HepG2 (cell line): ENCODE data around the gene MRPS21. TPM values are rescaled to one million over a fixed set of nuclear protein-coding genes. Genes with fewer than 3 reads are reported as not detected.

ENCODE experiments used
- ATAC-seq: fragments of 200-7000 bp; cut with Tn5 transposase; 3 replicates; pipeline ENCODE4 v1.9.1; 2020; ENCODE audit warnings: mild to moderate bottlenecking, moderate library complexity
- BruUV-seq: library from RNA; stranded (reverse); fragments of 400-500 nt; replicated peaks from 2 replicates; lab custom pipeline; 2021; lab: Mats Ljungman, UMichigan
- CTCF ChIA-PET: fragments of 300-600 bp; formaldehyde crosslinking; extraction: SDS; loops from one replicate; lab custom pipeline; 2021; ENCODE audit warnings: low total read pairs, inconsistent platforms, low intra/inter-chr PET ratio; lab: Yijun Ruan, JAX
- POLR2A ChIA-PET: fragments of 350-600 bp; sonication (Branson Sonifier 250); formaldehyde crosslinking; loops from one replicate; lab custom pipeline; 2020; ENCODE audit warnings: antibody characterized with exemption, inconsistent platforms; lab: Yijun Ruan, JAX
- DNase-seq: peaks from one replicate; pipeline ENCODE4 v3.0.0-alpha.2; 2015; ENCODE audit warnings: low spot score
- FAIRE-seq: peaks from 3 replicates; lab custom pipeline; 2011; peaks lifted over from hg19 to GRCh38; lab: Jason Lieb, UNC
- H2AFZ ChIP-seq: one replicate; pipeline ENCODE4 v1.6.1; 2011; ENCODE audit warnings: low read length, inconsistent platforms
- H3K27ac ChIP-seq: fragments of 300-600 bp; 3 replicates; pipeline ENCODE4 v1.8.0; 2011; ENCODE audit warnings: mixed run types, mild to moderate bottlenecking, mixed read lengths, low read length, inconsistent platforms; ENCODE audit not compliant: insufficient read depth; ENCODE audit errors: extremely low read length
- H3K27me3 ChIP-seq, 2 experiments: fragments of 200-600 bp in 1 of 2; 2 replicates in 1 of 2; 3 replicates in 1 of 2; pipeline versions ENCODE4 v1.6.0 to v1.8.0; 2011; ENCODE audit warnings: low read length in 2 of 2, mild to moderate bottlenecking in 2 of 2, moderate library complexity in 2 of 2, inconsistent platforms in 1 of 2; ENCODE audit not compliant: insufficient read depth in 2 of 2, control insufficient read depth in 1 of 2
- H3K36me3 ChIP-seq, 2 experiments: fragments of 200-600 bp in 1 of 2; replicated peaks in 1 of 2; 2 replicates in 1 of 2; 3 replicates in 1 of 2; pipeline versions ENCODE4 v1.5.1 to v1.8.0; 2011; ENCODE audit warnings: low read length in 2 of 2, inconsistent platforms in 1 of 2; ENCODE audit not compliant: insufficient read depth in 2 of 2, control insufficient read depth in 1 of 2
- H3K4me1 ChIP-seq: 2 replicates; pipeline ENCODE4 v1.5.1; 2012; ENCODE audit warnings: low read length, inconsistent platforms; ENCODE audit not compliant: insufficient read depth
- H3K4me2 ChIP-seq: 2 replicates; pipeline ENCODE4 v1.6.0; 2011; ENCODE audit warnings: low read depth, low read length, inconsistent platforms
- H3K4me3 ChIP-seq, 3 experiments: fragments of 200-600 bp in 1 of 3; sonication (generic), shearing (Covaris generic) in 1 of 3; replicated peaks in 1 of 3; 2 replicates each; pipeline ENCODE4 v1.5.1; 2011 to 2016; ENCODE audit warnings: low read length in 3 of 3, inconsistent platforms in 2 of 3, low read depth in 2 of 3, mild to moderate bottlenecking in 2 of 3, control low read depth in 1 of 3, mixed read lengths in 1 of 3; ENCODE audit not compliant: insufficient read depth in 1 of 3
- H3K79me2 ChIP-seq: one replicate; pipeline ENCODE4 v1.6.1; 2011; ENCODE audit warnings: low read length, inconsistent platforms; ENCODE audit not compliant: insufficient read depth
- H3K9ac ChIP-seq: 2 replicates; pipeline ENCODE4 v1.6.0; 2011; ENCODE audit warnings: mild to moderate bottlenecking, low read depth, low read length, inconsistent platforms; ENCODE audit not compliant: insufficient read depth
- H3K9me3 ChIP-seq: 2 replicates; pipeline ENCODE4 v1.5.1; 2012; ENCODE audit warnings: mild to moderate bottlenecking, low read length
- H4K20me1 ChIP-seq: 2 replicates; pipeline ENCODE4 v1.6.0; 2011; ENCODE audit warnings: inconsistent platforms, mild to moderate bottlenecking, low read length, moderate library complexity; ENCODE audit not compliant: insufficient read depth
- HMG20B ChIP-seq: conservative IDR thresholded peaks from 2 replicates; pipeline ENCODE4 v1.6.1; 2016; ENCODE audit warnings: missing genetic modification reagents, missing compliant biosample characterization
- IRX3 ChIP-seq: sonication (generic); formaldehyde crosslinking; IDR thresholded peaks from 2 replicates; pipeline ENCODE4 v1.8.1; 2023; ENCODE audit warnings: mild to moderate bottlenecking, low read depth, missing genetic modification reagents, borderline replicate concordance
- MED8 ChIP-seq: sonication (generic); formaldehyde crosslinking; IDR thresholded peaks from 2 replicates; pipeline ENCODE4 v1.8.1; 2023; ENCODE audit warnings: mild to moderate bottlenecking, missing genetic modification reagents; ENCODE audit not compliant: insufficient replicate concordance
- SMARCE1 ChIP-seq: fragments of 450-650 bp; IDR thresholded peaks from 2 replicates; pipeline ENCODE4 v1.6.1; 2017; ENCODE audit warnings: borderline replicate concordance
- ZEB1 ChIP-seq: IDR thresholded peaks from 2 replicates; pipeline ENCODE4 v1.6.1; 2012; ENCODE audit warnings: mild to moderate bottlenecking, low read depth, inconsistent platforms; ENCODE audit not compliant: insufficient replicate concordance
- ZNF20 ChIP-seq: sonication (generic); formaldehyde crosslinking; IDR thresholded peaks from 2 replicates; pipeline ENCODE4 v1.4.0; 2020; ENCODE audit warnings: mild to moderate bottlenecking, moderate library complexity, missing genetic modification reagents
- ZNF431 ChIP-seq: sonication (generic); formaldehyde crosslinking; IDR thresholded peaks from 2 replicates; pipeline ENCODE4 v1.9.0; 2022; ENCODE audit warnings: missing genetic modification reagents, low read depth, mild to moderate bottlenecking, borderline replicate concordance
- WGBS: methylation state at CpG from one replicate; pipeline ENCODE4 v1.1.6; 2017; ENCODE audit warnings: low lambda C conversion rate; 5-methylcytosine and 5-hydroxymethylcytosine counted together
- in situ Hi-C: cut with HindIII; loops from 2 replicates; pipeline ENCODE4 v1.10.0; 2017; ENCODE audit warnings: low pct_unique_long_range_greater_than_20kb; ENCODE audit not compliant: extremely low pct_ligation_motif_present
- intact Hi-C: fragments of 100-400 bp; cut with micrococcal nuclease; formaldehyde crosslinking; loops from one replicate; pipeline ENCODE4 v1.10.0; 2022; ENCODE audit not compliant: unreplicated experiment
- polyA plus RNA-seq, 8 experiments: library from polyadenylated mRNA; depleted of rRNA in 3 of 8; stranded (reverse) in 7 of 8; unstranded in 1 of 8; fragments of >200 nt; fragmentation: Illumina TruSeq in 4 of 8; extraction: Trizol in 4 of 8; gene quantifications; 2 replicates each; pipeline versions ENCODE4 v1.2.1 to v1.2.3, GENCODE V29; 2011 to 2016; ENCODE audit warnings: low read depth in 4 of 8, missing spikeins in 1 of 8, mixed read lengths in 1 of 8; ENCODE audit not compliant: insufficient read depth in 1 of 8
- total RNA-seq, 5 experiments: library from RNA; depleted of rRNA; stranded (reverse); fragments of >200 nt; fragmentation: Illumina TruSeq; extraction: Trizol; gene quantifications; 2 replicates each; pipeline ENCODE4 v1.2.3, GENCODE V29; 2016; ENCODE audit warnings: low read depth in 1 of 5
- TF ChIP-seq, protein P1 (sequence below): sonication (generic); formaldehyde crosslinking; IDR thresholded peaks from 2 replicates; pipeline ENCODE4 v1.4.0; 2020; ENCODE audit warnings: missing genetic modification reagents, borderline replicate concordance
- TF ChIP-seq, protein P2 (sequence below): sonication (generic); formaldehyde crosslinking; IDR thresholded peaks from 2 replicates; pipeline ENCODE4 v1.4.0; 2020; ENCODE audit warnings: missing genetic modification reagents

Gene MRPS21
- total and polyA plus RNA-seq, 2 of the 13 experiments (the other 11 are each of a cell fraction or from before 2014, with no cell fraction given), result 59.4 to 64.2 TPM

DNA sequence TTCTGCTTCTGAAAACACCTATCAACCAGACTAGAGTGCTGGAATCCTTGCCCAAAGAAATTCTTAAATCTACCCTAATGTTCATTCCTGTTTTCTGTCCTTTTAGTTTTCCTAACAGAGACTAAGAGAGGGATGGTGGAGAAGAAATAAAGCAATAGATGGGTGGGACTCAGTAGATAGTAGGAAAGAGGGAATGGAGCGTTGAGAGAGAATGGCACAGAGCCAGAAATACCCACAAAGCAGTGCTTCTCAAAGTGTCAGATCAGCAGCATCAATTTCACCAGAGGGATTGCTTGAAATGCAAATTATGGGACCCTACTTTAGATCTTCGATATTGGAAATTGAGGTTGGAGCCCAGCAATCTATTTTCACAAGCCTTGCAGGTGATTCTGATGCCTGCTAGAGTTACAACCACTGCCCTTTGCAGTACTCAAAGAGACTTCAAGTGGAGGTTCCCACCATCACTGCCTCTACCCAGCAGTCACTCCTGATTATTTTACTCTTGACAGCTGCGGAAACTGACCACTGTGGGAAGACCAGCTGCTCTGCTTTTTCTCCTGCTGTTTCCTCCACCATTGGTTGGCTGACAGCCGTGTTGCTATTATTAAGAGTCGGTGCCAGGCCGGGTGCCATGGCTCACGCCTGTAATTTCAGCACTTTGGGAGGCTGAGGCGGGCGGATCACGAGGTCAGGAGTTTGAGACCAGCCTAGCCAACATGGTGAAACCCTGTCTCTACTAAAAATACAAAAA is 16.3 kb downstream of the MRPS21 start (continued):
- no peak for TF ChIP-seq SMARCE1

DNA sequence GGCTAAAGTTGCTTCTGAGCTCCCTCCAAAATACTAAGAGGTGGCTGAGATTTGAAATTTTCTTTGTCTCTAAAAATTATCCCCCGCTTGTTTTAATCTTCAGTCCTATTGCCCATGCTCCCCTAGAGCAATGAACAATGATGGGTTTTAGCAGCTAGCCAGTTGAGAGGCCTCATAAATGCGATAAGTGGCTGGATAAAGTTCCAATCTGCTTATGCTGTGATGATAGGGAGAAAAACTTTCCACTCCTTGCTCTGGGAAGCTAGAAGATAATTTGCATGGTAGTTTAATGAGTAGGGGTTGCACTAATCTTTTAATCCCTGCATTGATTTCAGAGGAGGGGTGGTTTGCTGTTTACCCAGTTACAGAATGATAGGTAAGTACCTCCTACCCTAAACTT is 18.1 kb downstream of the MRPS21 start:
- 83% methylated on average over 2 of the region's 2 CpGs for WGBS
- BruUV-seq, result no TSS peak
- no peak for FAIRE-seq

More for the DNA sequence above, 18.1 kb downstream of the MRPS21 start:
- H3K4me3 ChIP-seq, result no peak overlapping the region
- ChIA-PET POLR2A (interaction anchor here (1.3 kb wide), 1 partner anchor 10 kb away, joined by 5 read pairs; the partner anchor contains the start of gene PRPF3), CTCF (no interaction called here)
- no peak overlapping the region for H3K4me2 ChIP-seq
- no peaks in the 10 kb centered on the region for H3K27me3 ChIP-seq
- no peak for DNase-seq
- no peak; the same call in 2 of the 3 replicates for ATAC-seq
- TF ChIP-seq MED8 (CRISPR knock-in tag), result no peak
- TF ChIP-seq HMG20B, result no peak
- TF ChIP-seq, protein P1, sequence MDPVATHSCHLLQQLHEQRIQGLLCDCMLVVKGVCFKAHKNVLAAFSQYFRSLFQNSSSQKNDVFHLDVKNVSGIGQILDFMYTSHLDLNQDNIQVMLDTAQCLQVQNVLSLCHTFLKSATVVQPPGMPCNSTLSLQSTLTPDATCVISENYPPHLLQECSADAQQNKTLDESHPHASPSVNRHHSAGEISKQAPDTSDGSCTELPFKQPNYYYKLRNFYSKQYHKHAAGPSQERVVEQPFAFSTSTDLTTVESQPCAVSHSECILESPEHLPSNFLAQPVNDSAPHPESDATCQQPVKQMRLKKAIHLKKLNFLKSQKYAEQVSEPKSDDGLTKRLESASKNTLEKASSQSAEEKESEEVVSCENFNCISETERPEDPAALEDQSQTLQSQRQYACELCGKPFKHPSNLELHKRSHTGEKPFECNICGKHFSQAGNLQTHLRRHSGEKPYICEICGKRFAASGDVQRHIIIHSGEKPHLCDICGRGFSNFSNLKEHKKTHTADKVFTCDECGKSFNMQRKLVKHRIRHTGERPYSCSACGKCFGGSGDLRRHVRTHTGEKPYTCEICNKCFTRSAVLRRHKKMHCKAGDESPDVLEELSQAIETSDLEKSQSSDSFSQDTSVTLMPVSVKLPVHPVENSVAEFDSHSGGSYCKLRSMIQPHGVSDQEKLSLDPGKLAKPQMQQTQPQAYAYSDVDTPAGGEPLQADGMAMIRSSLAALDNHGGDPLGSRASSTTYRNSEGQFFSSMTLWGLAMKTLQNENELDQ (CRISPR knock-in tag), result no peak
- TF ChIP-seq IRX3 (CRISPR knock-in tag), result no peak
- no peak for TF ChIP-seq ZNF20 (CRISPR knock-in tag)
- no peak for TF ChIP-seq ZEB1
- no peak for TF ChIP-seq ZNF431 (CRISPR knock-in tag)
- TF ChIP-seq, protein P2, sequence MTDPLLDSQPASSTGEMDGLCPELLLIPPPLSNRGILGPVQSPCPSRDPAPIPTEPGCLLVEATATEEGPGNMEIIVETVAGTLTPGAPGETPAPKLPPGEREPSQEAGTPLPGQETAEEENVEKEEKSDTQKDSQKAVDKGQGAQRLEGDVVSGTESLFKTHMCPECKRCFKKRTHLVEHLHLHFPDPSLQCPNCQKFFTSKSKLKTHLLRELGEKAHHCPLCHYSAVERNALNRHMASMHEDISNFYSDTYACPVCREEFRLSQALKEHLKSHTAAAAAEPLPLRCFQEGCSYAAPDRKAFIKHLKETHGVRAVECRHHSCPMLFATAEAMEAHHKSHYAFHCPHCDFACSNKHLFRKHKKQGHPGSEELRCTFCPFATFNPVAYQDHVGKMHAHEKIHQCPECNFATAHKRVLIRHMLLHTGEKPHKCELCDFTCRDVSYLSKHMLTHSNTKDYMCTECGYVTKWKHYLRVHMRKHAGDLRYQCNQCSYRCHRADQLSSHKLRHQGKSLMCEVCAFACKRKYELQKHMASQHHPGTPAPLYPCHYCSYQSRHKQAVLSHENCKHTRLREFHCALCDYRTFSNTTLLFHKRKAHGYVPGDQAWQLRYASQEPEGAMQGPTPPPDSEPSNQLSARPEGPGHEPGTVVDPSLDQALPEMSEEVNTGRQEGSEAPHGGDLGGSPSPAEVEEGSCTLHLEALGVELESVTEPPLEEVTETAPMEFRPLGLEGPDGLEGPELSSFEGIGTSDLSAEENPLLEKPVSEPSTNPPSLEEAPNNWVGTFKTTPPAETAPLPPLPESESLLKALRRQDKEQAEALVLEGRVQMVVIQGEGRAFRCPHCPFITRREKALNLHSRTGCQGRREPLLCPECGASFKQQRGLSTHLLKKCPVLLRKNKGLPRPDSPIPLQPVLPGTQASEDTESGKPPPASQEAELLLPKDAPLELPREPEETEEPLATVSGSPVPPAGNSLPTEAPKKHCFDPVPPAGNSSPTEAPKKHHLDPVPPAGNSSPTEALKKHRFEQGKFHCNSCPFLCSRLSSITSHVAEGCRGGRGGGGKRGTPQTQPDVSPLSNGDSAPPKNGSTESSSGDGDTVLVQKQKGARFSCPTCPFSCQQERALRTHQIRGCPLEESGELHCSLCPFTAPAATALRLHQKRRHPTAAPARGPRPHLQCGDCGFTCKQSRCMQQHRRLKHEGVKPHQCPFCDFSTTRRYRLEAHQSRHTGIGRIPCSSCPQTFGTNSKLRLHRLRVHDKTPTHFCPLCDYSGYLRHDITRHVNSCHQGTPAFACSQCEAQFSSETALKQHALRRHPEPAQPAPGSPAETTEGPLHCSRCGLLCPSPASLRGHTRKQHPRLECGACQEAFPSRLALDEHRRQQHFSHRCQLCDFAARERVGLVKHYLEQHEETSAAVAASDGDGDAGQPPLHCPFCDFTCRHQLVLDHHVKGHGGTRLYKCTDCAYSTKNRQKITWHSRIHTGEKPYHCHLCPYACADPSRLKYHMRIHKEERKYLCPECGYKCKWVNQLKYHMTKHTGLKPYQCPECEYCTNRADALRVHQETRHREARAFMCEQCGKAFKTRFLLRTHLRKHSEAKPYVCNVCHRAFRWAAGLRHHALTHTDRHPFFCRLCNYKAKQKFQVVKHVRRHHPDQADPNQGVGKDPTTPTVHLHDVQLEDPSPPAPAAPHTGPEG (CRISPR knock-in tag), result no peak
- no peaks in the 10 kb centered on the region for H3K79me2 ChIP-seq
- no peaks in the 10 kb centered on the region for H3K9me3 ChIP-seq
- intact Hi-C loops (no loop called here), in situ Hi-C loops (no loop called here)
- peaks cover 0 to 9% of the 10 kb centered on the region in 2 experiments; a peak in 1 of 5 replicates for H3K36me3 ChIP-seq
- peaks cover 9% of the 10 kb centered on the region for H3K4me1 ChIP-seq
- H4K20me1 ChIP-seq, result no peaks in the 10 kb centered on the region
- no peak overlapping the region for H2AFZ ChIP-seq
- H3K27ac ChIP-seq, result no peak overlapping the region
- H3K9ac ChIP-seq, result no peak overlapping the region
